ENCODE data around the gene ITCH.
"Not testable (repeated sequence)": the region's sequence is repeated elsewhere in the genome, so short reads cannot be mapped to it uniquely, and the experiment has no call there.

Gene ITCH

DNA sequence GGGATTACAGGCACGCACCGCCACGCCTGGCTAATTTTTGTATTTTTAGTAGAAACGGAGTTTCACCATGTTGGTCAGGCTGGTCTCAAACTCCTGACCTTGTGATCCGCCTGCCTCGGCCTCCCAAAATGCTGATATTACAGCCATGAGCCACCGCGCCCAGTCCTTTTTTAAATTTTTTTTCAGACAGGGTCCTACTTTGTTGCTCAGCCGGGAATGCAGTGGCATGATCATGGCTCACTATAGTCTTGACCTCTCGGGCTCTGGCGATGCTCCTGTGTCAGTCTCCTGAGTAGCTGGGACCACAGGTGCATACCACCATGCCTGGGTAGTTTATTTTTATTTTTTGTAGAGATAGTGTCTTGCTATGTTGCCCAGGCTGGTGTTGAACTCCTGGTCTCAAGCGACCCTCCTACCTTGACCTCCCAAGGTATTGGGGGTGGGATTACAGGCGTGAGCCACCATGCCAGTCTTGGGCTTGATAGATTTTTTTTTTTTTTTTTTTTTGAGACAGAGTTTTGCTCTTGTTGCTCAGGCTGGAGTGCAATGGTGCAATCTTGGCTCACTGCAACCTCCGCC lies 19.9 kb downstream of the ITCH start:
- not testable (repeated sequence) for DNase-seq

GRCh38 chr20:34385464-34385863 lies 22.4 kb downstream of the ITCH start:
- no peak for DNase-seq

DNA sequence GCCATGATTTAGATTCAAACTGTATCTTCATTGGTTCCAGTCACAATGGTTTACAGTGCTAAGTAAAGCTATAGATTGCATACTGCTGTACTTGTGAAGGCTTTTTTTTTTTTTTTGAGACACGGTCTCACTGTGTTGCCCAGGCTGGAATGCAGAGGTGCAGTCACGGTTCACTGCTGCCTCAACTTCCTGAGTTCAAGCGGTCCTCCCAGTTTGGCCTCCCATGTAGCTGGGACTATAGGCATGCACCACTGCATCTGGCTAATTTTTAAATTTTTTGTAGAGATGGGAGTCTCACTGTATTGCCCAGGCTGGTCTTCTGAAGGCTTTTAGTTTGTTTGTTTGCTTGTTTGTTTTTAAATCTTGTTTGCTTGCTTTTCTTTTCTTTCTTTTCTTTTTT lies 24.9 kb downstream of the ITCH start:
- DNase-seq: no peak

DNA sequence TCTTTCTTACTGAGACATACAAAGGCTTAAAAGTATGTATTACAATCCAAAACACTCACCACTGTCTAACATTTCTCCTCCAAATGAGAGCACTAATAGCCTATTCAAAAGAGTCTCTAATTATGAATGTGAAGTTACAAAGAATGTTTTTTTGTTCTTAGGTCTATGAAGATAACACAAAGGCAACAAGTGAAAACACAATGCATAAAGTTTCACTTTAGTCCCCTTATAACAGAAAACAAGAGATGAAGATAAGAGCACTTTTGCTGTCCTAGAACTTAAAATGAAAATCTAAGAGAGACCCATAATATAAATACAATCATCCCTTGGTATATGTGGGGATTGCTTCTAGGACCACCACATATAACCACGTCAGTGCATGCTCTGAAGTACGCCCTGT lies 25.6 kb downstream of the ITCH start:
- DNase-seq: no peak

GRCh38 chr20:34389206-34389953 lies 26.3 kb downstream of the ITCH start:
- DNase-seq: no peak

DNA sequence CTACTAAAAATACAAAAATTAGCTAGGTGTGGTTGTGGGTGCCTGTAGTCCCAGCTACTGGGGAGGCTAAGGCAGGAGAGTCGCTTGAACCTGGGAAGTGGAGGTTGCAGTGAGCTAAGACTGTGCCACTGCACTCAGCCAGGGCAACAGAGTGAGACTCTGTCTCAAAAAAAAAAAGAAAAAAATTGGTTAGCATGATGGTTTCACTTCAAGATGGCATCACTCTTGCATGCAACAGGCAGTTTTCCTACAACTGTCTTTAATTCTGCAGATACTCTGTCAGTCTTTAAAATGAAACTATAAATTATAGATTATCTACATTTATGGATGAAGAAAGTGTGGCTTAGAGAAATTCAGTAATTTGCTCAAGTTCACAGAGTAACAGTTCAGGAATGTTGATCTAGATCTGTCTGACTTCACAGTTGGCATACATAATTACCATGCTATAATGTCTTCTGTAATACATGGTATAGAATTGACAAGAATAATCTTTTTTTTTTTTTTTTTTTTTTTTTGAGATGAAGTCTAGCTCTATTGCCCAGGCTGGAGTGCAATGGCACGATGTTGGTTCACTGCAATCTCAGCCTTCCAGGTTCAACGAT lies 27.0 kb downstream of the ITCH start:
- DNase-seq: no peak

DNA sequence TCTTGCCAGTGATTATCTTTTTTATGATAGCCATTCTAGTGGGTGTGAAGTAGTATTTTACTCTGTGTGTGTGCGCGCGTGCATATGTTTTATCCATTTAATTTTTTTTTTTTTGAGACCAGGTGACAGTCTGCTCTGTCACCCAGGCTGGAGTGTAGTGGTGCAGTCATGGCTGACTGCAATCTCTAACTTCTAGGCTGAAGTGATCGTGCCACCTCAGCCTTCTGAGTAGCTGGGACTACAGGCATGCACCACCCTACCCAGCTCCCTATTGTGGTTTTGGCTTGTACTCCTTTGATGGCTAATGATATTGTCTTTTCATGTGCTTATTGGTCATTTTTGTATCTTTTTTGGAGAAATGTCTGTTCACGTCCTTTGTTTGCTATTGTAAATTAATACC lies 33.3 kb downstream of the ITCH start:
- no peak for DNase-seq

- DNase-seq: no peak
Measured at GRCh38 chr20:34397096-34397495, 34.0 kb downstream of the ITCH start.

GRCh38 chr20:34400776-34401175 lies 37.7 kb downstream of the ITCH start:
- DNase-seq: not testable (repeated sequence)

GRCh38 chr20:34401741-34402455 lies 38.8 kb downstream of the ITCH start:
- peak; percentile 31 for DNase-seq

DNA sequence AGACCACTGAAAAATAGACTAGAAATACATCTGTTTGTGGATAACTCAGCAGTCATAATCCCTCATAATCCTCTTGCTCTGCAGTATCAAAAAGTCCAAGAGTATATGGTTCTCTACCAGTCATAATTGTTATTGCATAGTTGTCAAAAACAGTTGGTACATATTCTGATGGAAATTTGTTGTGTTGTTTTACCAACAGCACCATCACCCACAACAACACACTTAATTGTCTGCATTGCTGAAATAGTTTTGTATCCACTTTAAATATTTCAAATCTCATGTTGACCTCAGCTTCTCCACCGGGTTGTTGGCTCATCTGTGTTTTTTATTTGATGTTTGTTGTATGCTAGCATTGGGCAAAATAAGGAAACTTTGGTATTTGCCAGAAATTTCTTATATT lies 39.4 kb downstream of the ITCH start:
- no peak for DNase-seq

DNA sequence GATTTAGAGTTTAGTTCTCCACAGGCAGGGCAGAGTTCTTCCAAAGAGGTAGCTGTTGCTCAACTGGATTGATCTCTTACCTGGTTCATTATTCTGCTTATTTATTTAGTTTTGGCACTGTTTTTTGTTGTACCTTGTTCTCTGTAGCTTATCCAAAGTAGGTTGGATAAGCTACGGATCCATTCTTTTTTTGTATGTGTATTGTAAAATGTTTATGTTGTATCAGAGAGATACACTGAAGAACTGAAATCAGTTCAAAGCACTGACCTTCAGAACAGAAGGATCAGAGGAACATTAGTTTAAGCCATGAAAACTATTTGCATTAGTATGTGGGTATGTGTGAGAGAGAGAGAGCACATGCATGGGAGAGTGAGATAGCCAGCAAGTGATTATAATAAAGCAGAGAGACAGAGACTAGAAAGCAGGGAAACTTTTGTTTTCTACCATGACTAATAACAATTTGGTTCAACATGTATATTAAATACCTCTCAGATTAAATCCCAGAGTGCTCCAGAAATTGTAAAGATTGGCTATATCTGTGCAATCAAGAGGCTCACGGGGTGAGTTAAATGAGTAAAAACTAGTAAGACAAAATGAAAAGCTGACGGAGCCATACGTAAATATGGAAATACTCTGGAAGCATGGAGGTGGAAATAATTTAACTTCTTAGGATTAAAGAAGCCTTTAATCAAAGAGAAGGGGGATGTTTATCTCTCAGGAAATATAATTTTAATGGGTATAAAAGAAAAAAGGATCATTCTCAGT lies 40.2 kb downstream of the ITCH start:
- no peak for DNase-seq

DNA sequence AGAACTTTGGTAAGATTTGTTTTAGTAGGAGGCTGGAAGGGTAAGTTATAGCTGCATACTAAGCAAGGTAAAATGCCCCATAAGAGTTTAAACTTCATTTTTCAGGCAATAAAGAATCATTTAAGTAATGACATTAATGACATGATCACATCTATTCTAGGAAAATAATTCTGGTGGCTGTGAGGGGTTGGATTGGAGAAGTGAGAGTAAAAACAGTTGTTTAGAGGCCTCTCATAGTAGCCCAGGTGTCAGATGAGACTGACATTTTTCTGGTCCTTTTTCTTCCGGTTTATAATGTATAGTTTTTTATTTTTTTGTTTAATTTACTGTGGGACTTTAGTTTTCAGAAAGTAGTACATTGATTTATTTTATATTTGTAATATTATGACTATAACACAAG lies 40.8 kb downstream of the ITCH start:
- no peak for DNase-seq

DNA sequence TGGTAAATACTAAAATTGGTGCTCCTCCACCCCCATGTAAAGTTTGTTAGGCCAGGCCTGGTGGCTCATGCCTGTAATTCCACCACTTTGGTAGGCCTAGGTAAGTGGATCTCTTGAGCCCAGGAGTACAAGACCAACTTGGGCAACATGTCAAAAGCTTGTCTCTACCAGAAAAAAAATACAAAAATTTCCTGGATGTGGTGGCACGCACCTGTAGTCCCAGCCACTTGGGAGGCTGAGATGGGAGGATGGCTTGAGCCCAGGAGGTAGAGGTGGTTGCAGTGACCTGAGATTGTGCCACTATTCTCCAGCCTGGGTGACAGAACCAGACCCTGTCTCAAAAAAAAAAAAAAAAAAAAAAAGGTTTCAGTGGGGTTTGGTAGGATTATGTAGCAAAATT lies 41.7 kb downstream of the ITCH start:
- DNase-seq: no peak

DNA sequence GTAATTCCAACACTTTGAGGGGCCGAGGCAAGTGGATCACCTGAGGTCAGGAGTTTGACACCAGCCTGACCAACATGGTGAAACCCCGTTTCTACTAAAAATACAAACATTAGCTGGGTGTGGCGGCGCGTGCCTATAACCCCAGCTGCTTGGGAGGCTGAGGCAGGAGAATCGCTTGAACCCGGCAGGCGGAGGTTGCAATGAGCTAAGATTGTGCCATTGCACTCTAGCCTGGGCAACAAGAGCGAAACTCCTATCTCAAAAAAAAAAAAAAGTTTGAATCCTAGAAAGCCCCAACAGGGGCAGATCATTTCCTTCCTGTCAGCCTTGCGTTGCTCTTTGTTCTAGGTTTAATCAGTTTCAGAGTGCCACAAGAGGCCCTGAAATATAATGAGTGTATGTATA lies 42.2 kb downstream of the ITCH start:
- not testable (repeated sequence) for DNase-seq

DNA sequence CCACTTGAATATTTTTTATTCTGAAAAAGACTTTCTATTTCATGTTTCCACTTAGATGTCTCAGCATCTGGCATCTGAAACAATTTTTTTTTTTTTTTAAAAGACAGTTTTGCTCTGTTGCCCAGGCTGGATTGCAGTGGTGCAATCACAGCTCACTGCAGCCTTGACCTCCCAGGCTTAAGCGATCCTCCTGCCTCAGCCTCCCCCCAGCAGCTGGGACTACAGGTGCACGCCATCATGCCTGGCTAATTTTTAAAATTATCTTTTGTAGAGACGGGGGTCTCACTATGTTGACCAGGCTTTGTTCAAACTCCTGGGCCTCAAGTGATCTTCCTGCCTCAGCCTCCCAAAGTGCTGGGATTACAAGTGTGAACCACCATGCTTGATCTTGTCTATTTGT lies 42.9 kb downstream of the ITCH start:
- not testable (repeated sequence) for DNase-seq

DNA sequence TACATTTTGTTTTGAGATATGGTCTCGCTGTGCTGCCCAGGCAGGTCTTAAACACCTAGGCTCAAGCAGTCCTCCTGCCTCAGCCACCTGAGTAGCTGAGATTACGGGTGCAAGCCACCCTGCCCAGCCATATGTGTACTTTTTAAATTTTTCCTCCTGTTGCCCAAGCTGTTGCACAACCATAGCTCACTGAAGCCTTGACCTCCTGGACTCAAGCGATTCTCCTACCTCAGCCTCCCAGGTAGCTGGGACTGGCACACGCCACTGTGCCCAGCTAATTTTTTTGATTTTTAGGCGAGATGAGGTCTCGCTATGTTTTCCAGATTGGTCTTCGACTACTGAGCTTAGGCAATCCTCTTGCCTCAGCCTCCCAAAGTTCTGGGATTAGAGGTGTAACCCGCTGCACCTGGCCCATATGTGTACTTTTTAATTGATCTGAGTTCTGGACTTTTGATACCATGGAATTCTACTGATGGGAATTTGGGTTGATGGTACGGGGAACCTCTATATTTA lies 44.9 kb downstream of the ITCH start:
- DNase-seq: no peak

GRCh38 chr20:34410336-34410735 lies 47.3 kb downstream of the ITCH start:
- no peak for DNase-seq

DNA sequence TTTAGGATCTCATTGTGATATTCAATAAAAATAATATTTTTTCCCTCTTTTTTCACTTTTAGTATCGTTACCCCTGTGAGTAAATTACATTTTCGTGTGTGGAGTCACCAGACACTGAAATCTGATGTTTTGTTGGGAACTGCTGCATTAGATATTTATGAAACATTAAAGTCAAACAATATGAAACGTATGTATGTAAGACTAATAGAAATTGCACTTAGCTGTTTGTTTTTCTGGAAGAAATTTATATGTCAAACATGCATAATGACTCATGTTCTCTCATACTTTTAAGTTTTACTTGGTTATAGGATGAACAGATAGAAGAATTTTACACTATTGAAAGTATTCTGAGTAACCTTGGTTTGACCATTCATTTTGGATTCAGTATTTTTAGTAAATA lies 49.4 kb downstream of the ITCH start:
- DNase-seq: no peak

DNA sequence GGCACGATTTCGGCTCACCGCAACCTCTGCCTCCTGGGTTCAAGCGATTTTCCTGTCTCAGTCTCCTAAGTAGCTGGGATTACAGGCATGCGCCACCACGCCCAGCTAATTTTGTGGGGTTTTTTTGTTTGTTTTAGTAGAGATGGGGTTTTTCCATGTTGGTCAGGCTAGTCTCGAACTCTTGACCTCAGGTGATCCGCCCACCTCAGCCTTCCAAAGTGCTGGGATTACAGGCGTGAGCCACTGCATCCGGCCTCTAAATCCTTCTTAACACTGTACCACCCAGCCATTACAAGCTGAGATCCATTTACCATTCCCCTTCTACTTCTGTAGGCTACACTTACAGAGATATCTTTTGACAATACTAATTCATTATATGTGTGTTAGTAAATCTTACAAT lies 51.5 kb downstream of the ITCH start:
- not testable (repeated sequence) for DNase-seq

- no peak for DNase-seq
Measured at GRCh38 chr20:34415079-34415478, 52.0 kb downstream of the ITCH start.

DNA sequence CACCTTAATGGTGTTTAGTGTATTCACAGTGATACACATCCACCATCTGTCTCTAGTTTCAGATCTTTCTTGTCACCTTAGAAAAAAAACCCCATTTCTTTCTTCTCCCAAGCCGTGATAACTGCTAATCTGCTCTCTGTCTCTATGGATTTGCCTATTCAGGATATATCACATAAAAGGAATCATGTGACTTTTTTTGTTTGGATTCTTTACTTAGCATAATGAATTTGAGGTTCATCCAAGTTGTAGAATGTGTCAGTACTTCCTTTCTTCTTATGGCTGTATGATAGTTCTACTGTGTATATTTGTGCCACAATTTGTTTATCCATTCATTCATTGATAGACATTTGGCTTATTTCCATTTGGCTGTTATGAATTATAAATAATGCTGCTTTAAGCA lies 57.1 kb downstream of the ITCH start:
- DNase-seq: no peak

- DNase-seq: no peak
Measured at GRCh38 chr20:34420975-34421374, 57.9 kb downstream of the ITCH start.

All from stimulated activated CD4-positive, alpha-beta T cell treated with anti-CD3 and anti-CD28 coated beads, Interleukin-1b, Interleukin-23, amount 100 ng/mL, for 48 hours (primary cell).